Smooth muscle cell (in vitro differentiated cells): ENCODE measurements around the gene KLRF1. TPM values are rescaled to one million over a fixed set of nuclear protein-coding genes. Genes with fewer than 3 reads are reported as not detected.
A peak's percentile ranks its signal among the peaks of the same experiment; 100 is the strongest.

ENCODE experiments used
- DNase-seq: peaks from one replicate; lab custom pipeline; 2025; ENCODE audit not compliant: unreplicated experiment; lab: John Stamatoyannopoulos, UW
- H2AFZ ChIP-seq: fragments of 200-600 bp; sonication (generic); 2 replicates; pipeline ENCODE4 v1.6.0; 2016; ENCODE audit warnings: antibody characterized with exemption, low read depth, mild to moderate bottlenecking
- H3F3A ChIP-seq: fragments of 200-600 bp; sonication (generic); 2 replicates; pipeline ENCODE4 v1.6.0; 2017; ENCODE audit warnings: antibody characterized with exemption, low read depth
- H3K27ac ChIP-seq: fragments of 200-600 bp; sonication (generic); 2 replicates; pipeline ENCODE4 v1.5.1; 2016; ENCODE audit warnings: low read depth, mild to moderate bottlenecking
- H3K27me3 ChIP-seq: fragments of 200-600 bp; sonication (generic); 2 replicates; pipeline ENCODE4 v1.6.1; 2016; ENCODE audit warnings: low read depth, mild to moderate bottlenecking
- H3K36me3 ChIP-seq: fragments of 200-600 bp; sonication (generic); 2 replicates; pipeline ENCODE4 v1.5.1; 2016; ENCODE audit warnings: low read depth
- H3K4me1 ChIP-seq: fragments of 200-600 bp; sonication (generic); 2 replicates; pipeline ENCODE4 v1.5.1; 2016; ENCODE audit warnings: low read depth
- H3K4me2 ChIP-seq: fragments of 200-600 bp; sonication (generic); 2 replicates; pipeline ENCODE4 v1.6.0; 2016; ENCODE audit warnings: mild to moderate bottlenecking
- H3K4me3 ChIP-seq: fragments of 200-600 bp; sonication (generic); 2 replicates; pipeline ENCODE4 v1.5.1; 2016; ENCODE audit warnings: mild to moderate bottlenecking
- H3K79me2 ChIP-seq: fragments of 200-600 bp; sonication (generic); 2 replicates; pipeline ENCODE4 v1.6.0; 2016; ENCODE audit warnings: low read depth, mild to moderate bottlenecking
- H3K9ac ChIP-seq: fragments of 200-600 bp; sonication (generic); 2 replicates; pipeline ENCODE4 v1.6.0; 2016; ENCODE audit warnings: low read depth
- H3K9me3 ChIP-seq: fragments of 200-600 bp; sonication (generic); replicated peaks from 2 replicates; pipeline ENCODE4 v1.5.1; 2016; ENCODE audit warnings: low read depth
- H4K20me1 ChIP-seq: fragments of 200-600 bp; sonication (generic); 2 replicates; pipeline ENCODE4 v1.6.0; 2016; ENCODE audit warnings: low read depth
- CTCF ChIP-seq: fragments of 200-600 bp; sonication (generic); IDR thresholded peaks from 2 replicates; pipeline ENCODE4 v1.5.1; 2017; ENCODE audit warnings: borderline replicate concordance, mild to moderate bottlenecking, antibody characterized with exemption; ENCODE audit not compliant: insufficient read depth, poor library complexity, severe bottlenecking
- WGBS: methylation state at CpG from one replicate; pipeline ENCODE4 v1.1.7; 2016; ENCODE audit warnings: low lambda C conversion rate; 5-methylcytosine and 5-hydroxymethylcytosine counted together
- polyA plus RNA-seq: library from polyadenylated mRNA; unstranded; fragments of >200 nt; fragmentation: Nextera tagmentation; extraction: Ambion mirVana; gene quantifications from 2 replicates; pipeline ENCODE4 v1.2.1, GENCODE V29; 2016
- total RNA-seq: library from RNA; depleted of rRNA; stranded (reverse); fragments of >200 nt; gene quantifications from 2 replicates; pipeline ENCODE4 v1.2.3, GENCODE V29; 2014

Gene KLRF1
- total and polyA plus RNA-seq, 2 experiments from 2014 or later = not detected

- Histone ChIP-seq H2AFZ (no peak overlapping the region), H3K27ac (no peak overlapping the region), H3K9ac (no peak overlapping the region), H3K9me3 (peaks cover 9% of the 10 kb centered on the region), H3K36me3 (no peaks in the 10 kb centered on the region), H4K20me1 (no peaks in the 10 kb centered on the region), H3K4me3 (peak overlapping the region; percentile 44), H3F3A (peaks cover 11% of the 10 kb centered on the region), H3K4me1 (peaks cover 35% of the 10 kb centered on the region), H3K27me3 (no peaks in the 10 kb centered on the region), H3K4me2 (peak overlapping the region; percentile 78), H3K79me2 (no peaks in the 10 kb centered on the region)
- no peak for DNase-seq
- 98% methylated on average over 11 of the region's 11 CpGs for WGBS
- TF ChIP-seq CTCF = no peak
These were observed 41.1 kb downstream of the KLRF1 start for GRCh38 chr12:9868311-9868801.

- H3K9me3 ChIP-seq = peaks cover 4% of the 10 kb centered on the region
- no peaks in the 10 kb centered on the region for H3K79me2 ChIP-seq
- no peaks in the 10 kb centered on the region for H4K20me1 ChIP-seq
- no peak for DNase-seq
- H3K4me3 ChIP-seq = peak overlapping the region; percentile 44
- H3K4me2 ChIP-seq = peak overlapping the region; percentile 78
- H3K4me1 ChIP-seq = peaks cover 35% of the 10 kb centered on the region
- TF ChIP-seq CTCF = no peak
- no peaks in the 10 kb centered on the region for H3K27me3 ChIP-seq
- peaks cover 11% of the 10 kb centered on the region for H3F3A ChIP-seq
- H3K36me3 ChIP-seq = no peaks in the 10 kb centered on the region
- H3K9ac ChIP-seq = no peak overlapping the region
- 81% methylated on average over 4 of the region's 4 CpGs for WGBS
- peak overlapping the region; percentile 76 for H3K27ac ChIP-seq
- H2AFZ ChIP-seq = peak overlapping the region; percentile 90
These were observed 41.6 kb downstream of the KLRF1 start for GRCh38 chr12:9868951-9869306.

GRCh38 chr12:9869307-9870161, 42.3 kb downstream of the KLRF1 start, which contains the start of gene CLEC2B:
Gene CLEC2B, minus strand, starts transcription at chr12:9869354.
- DNase-seq = no peak
- no peaks in the 10 kb centered on the region for H4K20me1 ChIP-seq
- peaks cover 11% of the 10 kb centered on the region for H3F3A ChIP-seq
- peak within 1 kb of the TSS; percentile 76 for H3K27ac ChIP-seq
- H3K4me2 ChIP-seq = peak within 1 kb of the TSS; percentile 78
- peak within 1 kb of the TSS; percentile 44 for H3K4me3 ChIP-seq
- no peaks in the 10 kb centered on the region for H3K9me3 ChIP-seq
- H3K9ac ChIP-seq = peak within 1 kb of the TSS; percentile 53
- no peaks in the 10 kb centered on the region for H3K36me3 ChIP-seq
- peaks cover 35% of the 10 kb centered on the region for H3K4me1 ChIP-seq
- 34% methylated on average over 11 of the region's 11 CpGs for WGBS
- peak within 1 kb of the TSS; percentile 90 for H2AFZ ChIP-seq
- H3K79me2 ChIP-seq = no peaks in the 10 kb centered on the region
- TF ChIP-seq CTCF = no peak
- no peaks in the 10 kb centered on the region for H3K27me3 ChIP-seq
